ENCODE data around the gene DPY19L1.
"Not testable (repeated sequence)": the region's sequence is repeated elsewhere in the genome, so short reads cannot be mapped to it uniquely, and the experiment has no call there.

DPY19L1 gene

GRCh38 chr7:35035511-35035961, 1.7 kb downstream of the DPY19L1 start:
- in situ Hi-C loops (cut with MboI; ENCODE audit: low sequenced_read_pairs) = no loop called here

- in situ Hi-C loops (cut with MboI; ENCODE audit: low sequenced_read_pairs) = no loop called here
These were observed 5.1 kb downstream of the DPY19L1 start for GRCh38 chr7:35032166-35032565.

GRCh38 chr7:35030848-35031247, 6.4 kb downstream of the DPY19L1 start:
- in situ Hi-C loops (cut with MboI; ENCODE audit: low sequenced_read_pairs) = no loop called here

GRCh38 chr7:35029311-35029710, 8.0 kb downstream of the DPY19L1 start:
- in situ Hi-C loops (cut with MboI; ENCODE audit: low sequenced_read_pairs) = no loop called here

GRCh38 chr7:35026150-35026549, 11.1 kb downstream of the DPY19L1 start:
- in situ Hi-C loops (cut with MboI; ENCODE audit: low sequenced_read_pairs) = no loop called here

- in situ Hi-C loops (cut with MboI; ENCODE audit: low sequenced_read_pairs) = no loop called here
These were observed 11.9 kb downstream of the DPY19L1 start for GRCh38 chr7:35025369-35025870.

- in situ Hi-C loops (cut with MboI; ENCODE audit: low sequenced_read_pairs) = no loop called here
These were observed 13.0 kb downstream of the DPY19L1 start for GRCh38 chr7:35024298-35024697.

GRCh38 chr7:35022725-35023124, 14.6 kb downstream of the DPY19L1 start:
- in situ Hi-C loops (cut with MboI; ENCODE audit: low sequenced_read_pairs) = no loop called here

GRCh38 chr7:35021445-35021844, 15.8 kb downstream of the DPY19L1 start:
- in situ Hi-C loops (cut with MboI; ENCODE audit: low sequenced_read_pairs) = no loop called here

- in situ Hi-C loops (cut with MboI; ENCODE audit: low sequenced_read_pairs) = no loop called here
These were observed 17.5 kb downstream of the DPY19L1 start for GRCh38 chr7:35019801-35020200.

GRCh38 chr7:35019179-35019729, 18.0 kb downstream of the DPY19L1 start:
- in situ Hi-C loops (cut with MboI; ENCODE audit: low sequenced_read_pairs) = no loop called here

- in situ Hi-C loops (cut with MboI; ENCODE audit: low sequenced_read_pairs) = no loop called here
These were observed 21.9 kb downstream of the DPY19L1 start for GRCh38 chr7:35015346-35015859.

GRCh38 chr7:35012160-35012559, 25.1 kb downstream of the DPY19L1 start:
- in situ Hi-C loops (cut with MboI; ENCODE audit: low sequenced_read_pairs) = no loop called here

GRCh38 chr7:35011085-35011484, 26.2 kb downstream of the DPY19L1 start:
- in situ Hi-C loops (cut with MboI; ENCODE audit: low sequenced_read_pairs) = no loop called here

GRCh38 chr7:35007768-35008167, 29.5 kb downstream of the DPY19L1 start:
- in situ Hi-C loops (cut with MboI; ENCODE audit: low sequenced_read_pairs) = no loop called here

- in situ Hi-C loops (cut with MboI; ENCODE audit: low sequenced_read_pairs) = no loop called here
These were observed 32.7 kb downstream of the DPY19L1 start for GRCh38 chr7:35004531-35005095.

- in situ Hi-C loops (cut with MboI; ENCODE audit: low sequenced_read_pairs) = no loop called here
These were observed 33.5 kb downstream of the DPY19L1 start for GRCh38 chr7:35003679-35004303.

- in situ Hi-C loops (cut with MboI; ENCODE audit: low sequenced_read_pairs) = not testable (repeated sequence)
These were observed 34.1 kb downstream of the DPY19L1 start for GRCh38 chr7:35003177-35003650.

GRCh38 chr7:34998335-34998734, 39.0 kb downstream of the DPY19L1 start:
- in situ Hi-C loops (cut with MboI; ENCODE audit: low sequenced_read_pairs) = not testable (repeated sequence)

GRCh38 chr7:34996423-34997090, 40.7 kb downstream of the DPY19L1 start:
- in situ Hi-C loops (cut with MboI; ENCODE audit: low sequenced_read_pairs) = not testable (repeated sequence)

GRCh38 chr7:34995757-34996156, 41.5 kb downstream of the DPY19L1 start:
- in situ Hi-C loops (cut with MboI; ENCODE audit: low sequenced_read_pairs) = no loop called here

All from HL-60/S4 (cell line).